Spleen (tissue), 11 donors: ENCODE data around the gene RGS19. TPM values are rescaled to one million over a fixed set of nuclear protein-coding genes. Genes with fewer than 3 reads are reported as not detected.

Experiments used
- DNase-seq: peaks from one replicate; pipeline ENCODE4 v3.0.0-alpha.2; 2020
- H3K27ac ChIP-seq, 8 donors: fragments of 200-600 bp; sonication (generic) in 7 of 8; 1 replicate in 4 of 8; 2 replicates in 4 of 8; pipeline versions ENCODE4 v1.5.0 to v1.8.0; 2016 to 2021; ENCODE audit warnings: inconsistent platforms in 4 of 8, mild to moderate bottlenecking in 4 of 8, moderate library complexity in 1 of 8
- H3K27me3 ChIP-seq, 7 donors: fragments of 200-600 bp; sonication (generic) in 6 of 7; replicated peaks in 1 of 7; 1 replicate in 4 of 7; 2 replicates in 3 of 7; pipeline versions ENCODE4 v1.5.0 to v1.8.0; 2016 to 2021; ENCODE audit warnings: inconsistent platforms in 3 of 7, mild to moderate bottlenecking in 1 of 7
- H3K36me3 ChIP-seq, 6 donors: fragments of 200-600 bp; sonication (generic) in 5 of 6; 1 replicate in 4 of 6; 2 replicates in 2 of 6; pipeline versions ENCODE4 v1.5.0 to v1.8.0; 2016 to 2021; ENCODE audit warnings: inconsistent platforms in 2 of 6
- H3K4me1 ChIP-seq, 6 donors: fragments of 200-600 bp; sonication (generic) in 5 of 6; 1 replicate in 3 of 6; 2 replicates in 3 of 6; pipeline versions ENCODE4 v1.5.0 to v1.8.0; 2016 to 2021; ENCODE audit warnings: inconsistent platforms in 3 of 6
- H3K4me3 ChIP-seq, 8 donors: fragments of 200-600 bp; sonication (generic) in 7 of 8; 1 replicate in 4 of 8; 2 replicates in 4 of 8; pipeline versions ENCODE4 v1.5.0 to v1.8.0; 2016 to 2021; ENCODE audit warnings: inconsistent platforms in 4 of 8, mild to moderate bottlenecking in 4 of 8, moderate library complexity in 2 of 8
- H3K9me3 ChIP-seq, 8 donors: fragments of 200-600 bp; sonication (generic) in 7 of 8; 1 replicate in 4 of 8; 2 replicates in 4 of 8; pipeline versions ENCODE4 v1.5.0 to v1.8.0; 2016 to 2021; ENCODE audit warnings: inconsistent platforms in 4 of 8
- POLR2A ChIP-seq, 3 donors: fragments of 450-650 bp; IDR thresholded peaks; one replicate each; pipeline ENCODE4 v1.5.1; 2017; ENCODE audit warnings: antibody characterized with exemption in 3 of 3, mild to moderate bottlenecking in 1 of 3
- POLR2AphosphoS5 ChIP-seq, 3 donors: sonication (generic); formaldehyde crosslinking; IDR thresholded peaks; one replicate each; pipeline ENCODE4 v1.5.1; 2017; ENCODE audit warnings: antibody characterized with exemption in 3 of 3
- WGBS, 5 donors: extraction: QIAGEN DNeasy Blood & Tissue Kit in 3 of 5; methylation state at CpG; one replicate each; pipeline versions ENCODE4 v1.1.5 to v1.1.7; 2013 to 2018; 5-methylcytosine and 5-hydroxymethylcytosine counted together
- intact Hi-C: fragments of 100-400 bp; cut with DNase I; formaldehyde crosslinking; loops from one replicate; pipeline ENCODE4 v1.15.0; 2023; ENCODE audit warnings: low total_unique reads
- polyA plus RNA-seq, 3 donors: library from polyadenylated mRNA; stranded (reverse); fragments of 200-250 nt; gene quantifications; one replicate each; pipeline ENCODE4 v1.2.1, GENCODE V29; 2013
- total RNA-seq, 7 donors: library from RNA; depleted of rRNA in 3 of 7; stranded (reverse); fragments of >200 nt in 3 of 7; fragmentation: NEBNext Ultra II Directional in 4 of 7; extraction: Animal tissue kit (Norgen Biotek cat#: 25700) in 4 of 7; gene quantifications; one replicate each; pipeline versions ENCODE4 v1.1.0 to v1.2.1, GENCODE V29; 2016 to 2021
- TF ChIP-seq, protein P1 (sequence below), 11 experiments: fragments of 200-600 bp in 7 of 11; fragments of 450-650 bp in 4 of 11; sonication (generic) in 4 of 11; IDR thresholded peaks in 8 of 11; conservative IDR thresholded peaks in 3 of 11; 1 replicate in 7 of 11; 2 replicates in 4 of 11; pipeline versions ENCODE4 v1.4.0 to v1.8.0; 2016 to 2021; ENCODE audit warnings: antibody characterized with exemption in 11 of 11, inconsistent platforms in 4 of 11, mild to moderate bottlenecking in 1 of 11
- donor health status: healthy with polysubstance abuse.
- donor health status: DM: no; HTN: no; CAD: no; lungs with moderate emphysema.
- donor health status: DM: no; HTN: no; CAD: no.
- donor health status: Bipolar disorder and iron deficiency.
- donor health status: healthy.
- donor health status: DM: no; HTN: no; CAD: no.
- donor health status: DM: yes; HTN: yes; CAD: no.

RGS19 gene
- total and polyA plus RNA-seq, 10 donors, result 80.4 to 186 (median 102) TPM

DNA sequence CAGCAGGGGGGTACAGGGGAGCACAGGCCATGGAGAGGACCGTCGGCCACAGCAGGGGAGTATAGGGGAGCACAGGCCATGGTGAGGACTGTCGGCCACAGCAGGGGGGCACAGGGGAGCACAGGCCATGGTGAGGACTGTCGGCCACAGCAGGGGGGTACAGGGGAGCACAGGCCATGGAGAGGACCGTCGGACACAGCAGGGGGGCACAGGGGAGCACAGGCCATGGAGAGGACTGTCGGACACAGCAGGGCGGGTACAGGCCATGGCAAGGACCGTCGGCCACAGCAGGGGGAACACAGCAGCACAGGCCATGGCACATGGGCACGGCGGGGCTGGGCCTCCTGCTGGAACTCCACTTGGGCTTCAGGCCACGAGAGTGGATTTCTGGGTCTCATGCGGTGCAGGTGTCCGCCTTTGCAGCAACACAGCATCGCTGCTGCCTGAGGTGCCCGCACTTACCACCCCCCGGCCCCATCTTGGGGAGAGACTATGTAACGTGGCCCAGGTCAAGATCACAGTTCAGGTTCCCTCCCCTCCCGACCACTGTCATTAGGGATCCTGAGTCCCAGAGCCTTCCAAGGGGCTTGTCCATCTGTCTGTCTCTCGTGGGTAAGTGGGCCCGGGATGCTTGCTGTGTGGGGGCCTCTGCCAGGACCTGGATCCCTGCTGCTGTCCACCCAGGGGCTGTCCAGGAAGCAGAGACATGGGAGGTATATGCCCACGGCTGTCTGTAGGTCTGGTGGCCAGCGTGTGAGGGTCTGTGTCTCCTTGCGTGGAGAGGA is 25.5 kb upstream of the RGS19 start:
- H3K36me3 ChIP-seq, result peaks cover 0 to 2% (median 0%) of the 10 kb centered on the region in 6 donors
- H3K4me3 ChIP-seq, result no peak overlapping the region
- peaks cover 0 to 55% (median 28%) of the 10 kb centered on the region in 7 donors for H3K27me3 ChIP-seq
- H3K27ac ChIP-seq, result no peak overlapping the region
- TF ChIP-seq, protein P1, sequence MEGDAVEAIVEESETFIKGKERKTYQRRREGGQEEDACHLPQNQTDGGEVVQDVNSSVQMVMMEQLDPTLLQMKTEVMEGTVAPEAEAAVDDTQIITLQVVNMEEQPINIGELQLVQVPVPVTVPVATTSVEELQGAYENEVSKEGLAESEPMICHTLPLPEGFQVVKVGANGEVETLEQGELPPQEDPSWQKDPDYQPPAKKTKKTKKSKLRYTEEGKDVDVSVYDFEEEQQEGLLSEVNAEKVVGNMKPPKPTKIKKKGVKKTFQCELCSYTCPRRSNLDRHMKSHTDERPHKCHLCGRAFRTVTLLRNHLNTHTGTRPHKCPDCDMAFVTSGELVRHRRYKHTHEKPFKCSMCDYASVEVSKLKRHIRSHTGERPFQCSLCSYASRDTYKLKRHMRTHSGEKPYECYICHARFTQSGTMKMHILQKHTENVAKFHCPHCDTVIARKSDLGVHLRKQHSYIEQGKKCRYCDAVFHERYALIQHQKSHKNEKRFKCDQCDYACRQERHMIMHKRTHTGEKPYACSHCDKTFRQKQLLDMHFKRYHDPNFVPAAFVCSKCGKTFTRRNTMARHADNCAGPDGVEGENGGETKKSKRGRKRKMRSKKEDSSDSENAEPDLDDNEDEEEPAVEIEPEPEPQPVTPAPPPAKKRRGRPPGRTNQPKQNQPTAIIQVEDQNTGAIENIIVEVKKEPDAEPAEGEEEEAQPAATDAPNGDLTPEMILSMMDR (IDR thresholded peaks at IDR 0.05 in 8 of 11, conservative IDR thresholded peaks at IDR 0.05 in 3 of 11), result no peak
- TF ChIP-seq POLR2AphosphoS5 (IDR thresholded peaks at IDR 0.05), result no peak
- TF ChIP-seq POLR2A (IDR thresholded peaks at IDR 0.05), result no peak
- WGBS, 5 donors, result 71 to 95% (median 88%) methylated on average over 18 to 25 of the region's 25 CpGs
- intact Hi-C loops, result no loop called here
- H3K9me3 ChIP-seq, result no peaks in the 10 kb centered on the region
- peaks cover 5 to 50% (median 33%) of the 10 kb centered on the region in 6 donors for H3K4me1 ChIP-seq
- DNase-seq, result peak; percentile 65

DNA sequence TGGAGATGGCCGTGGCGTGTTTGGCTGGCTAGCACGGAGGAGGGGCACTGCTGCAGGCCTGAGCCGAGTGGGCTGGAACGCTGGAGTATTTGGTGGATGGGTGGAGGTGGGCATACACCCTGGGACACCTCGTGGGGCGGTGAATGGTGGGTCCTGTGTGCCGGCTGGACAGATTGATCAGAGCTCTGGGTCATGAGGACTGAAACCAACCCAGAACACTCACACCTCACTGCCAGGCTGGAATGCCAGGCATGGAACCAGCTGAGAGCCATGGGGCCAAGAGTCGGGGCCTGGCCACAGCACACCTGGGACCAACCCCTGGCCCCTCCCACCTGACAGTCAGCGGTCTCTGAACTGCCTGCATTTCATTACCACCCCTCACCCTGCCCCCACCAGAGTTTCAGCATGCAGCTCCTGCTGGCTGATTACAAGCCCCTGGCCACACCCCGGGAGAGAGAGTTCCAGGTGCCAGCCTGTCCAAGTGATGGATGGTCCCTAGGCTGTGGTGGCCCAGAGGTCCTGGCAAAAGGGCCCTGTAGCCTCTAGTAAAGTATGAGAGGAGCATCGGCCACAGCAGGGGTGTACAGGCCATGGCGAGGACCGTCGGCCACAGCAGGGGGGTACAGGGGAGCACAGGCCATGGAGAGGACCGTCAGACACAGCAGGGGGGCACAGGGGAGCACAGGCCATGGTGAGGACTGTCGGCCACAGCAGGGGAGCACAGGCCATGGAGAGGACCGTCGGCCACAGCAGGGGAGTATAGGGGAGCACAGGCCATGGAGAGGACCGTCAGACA is 24.8 kb upstream of the RGS19 start:
- intact Hi-C loops, result no loop called here
- no peak for TF ChIP-seq POLR2A (IDR thresholded peaks at IDR 0.05)
- no peak for TF ChIP-seq POLR2AphosphoS5 (IDR thresholded peaks at IDR 0.05)
- TF ChIP-seq, protein P1 (IDR thresholded peaks at IDR 0.05 in 8 of 11, conservative IDR thresholded peaks at IDR 0.05 in 3 of 11), result no peak
- Histone ChIP-seq H3K36me3 (peaks cover 0 to 10% (median 2%) of the 10 kb centered on the region in 6 donors), H3K9me3 (no peaks in the 10 kb centered on the region), H3K27me3 (peaks cover 0 to 55% (median 28%) of the 10 kb centered on the region in 7 donors), H3K27ac (no peak overlapping the region), H3K4me3 (no peak overlapping the region), H3K4me1 (peaks cover 5 to 53% (median 35%) of the 10 kb centered on the region in 6 donors)
- 56 to 84% (median 78%) methylated on average over 14 to 20 of the region's 20 CpGs for WGBS, 5 donors
- DNase-seq, result peak; percentile 50

DNA sequence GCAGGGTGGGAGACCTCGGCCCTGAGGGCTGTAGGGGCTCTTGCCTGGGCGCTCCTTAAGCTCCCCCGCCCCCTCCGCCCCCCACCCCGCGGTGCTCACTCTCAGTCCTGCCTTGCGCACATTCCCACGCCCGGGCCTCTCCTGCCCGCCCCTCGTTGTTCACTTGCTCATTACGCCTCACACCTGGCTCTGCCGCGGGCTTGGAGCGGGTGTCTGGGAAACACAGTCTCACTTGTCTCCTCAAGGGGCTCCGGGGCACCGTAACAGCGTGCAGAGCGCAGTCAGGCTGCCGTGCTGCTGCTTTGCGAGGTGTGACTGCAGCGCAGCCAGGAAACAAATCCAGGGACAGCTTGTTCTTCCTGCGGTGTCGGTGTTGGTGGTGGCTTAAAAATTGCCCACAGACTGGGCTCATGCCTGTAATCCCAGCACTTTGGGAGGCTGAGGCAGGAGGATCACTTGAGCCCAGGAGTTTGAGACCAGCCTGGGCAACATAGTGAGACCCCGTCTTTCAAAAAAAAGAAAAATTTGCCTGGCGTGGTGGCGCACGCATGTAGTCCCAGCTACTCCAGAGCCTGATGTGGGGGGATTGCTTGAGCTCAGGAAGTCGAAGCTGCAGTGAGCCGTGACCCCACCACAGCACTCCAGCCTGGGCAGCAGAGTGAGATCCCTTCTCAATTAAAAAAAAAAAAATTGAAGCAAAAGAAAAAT is 23.5 kb upstream of the RGS19 start:
- H3K4me3 ChIP-seq, result peak overlapping the region; percentile 21 to 73 (median 42)
- H3K27ac ChIP-seq, result peak overlapping the region in 1 of 8 donors; percentile 3
- WGBS, 5 donors, result 18 to 26% (median 20%) methylated on average over 19 to 30 of the region's 30 CpGs
- intact Hi-C loops, result no loop called here
- H3K27me3 ChIP-seq, result peaks cover 0 to 55% (median 28%) of the 10 kb centered on the region in 7 donors
- no peak for TF ChIP-seq POLR2A (IDR thresholded peaks at IDR 0.05)
- TF ChIP-seq, protein P1 (IDR thresholded peaks at IDR 0.05 in 8 of 11, conservative IDR thresholded peaks at IDR 0.05 in 3 of 11), result no peak
- TF ChIP-seq POLR2AphosphoS5 (IDR thresholded peaks at IDR 0.05), result no peak
- peaks cover 0 to 23% (median 13%) of the 10 kb centered on the region in 6 donors for H3K36me3 ChIP-seq
- H3K9me3 ChIP-seq, result no peaks in the 10 kb centered on the region
- peak; percentile 76 for DNase-seq
- peaks cover 5 to 43% (median 31%) of the 10 kb centered on the region in 6 donors for H3K4me1 ChIP-seq
